Caco-2 (cell line): ENCODE results near the gene STATH. TPM values are rescaled to one million over a fixed set of nuclear protein-coding genes. Genes with fewer than 3 reads are reported as not detected.

Source experiments
- BruUV-seq: library from RNA; stranded (reverse); fragments of 400-500 nt; replicated peaks from 2 replicates; lab custom pipeline; 2021; lab: Mats Ljungman, UMichigan
- CTCF ChIA-PET: fragments of 300-600 bp; sonication (Branson Sonifier 250); formaldehyde crosslinking; loops from one replicate; lab custom pipeline; 2022; ENCODE audit warnings: antibody characterized with exemption; lab: Charles Lee
- POLR2A ChIA-PET: fragments of 300-600 bp; sonication (Branson Sonifier 250); formaldehyde crosslinking; loops from one replicate; lab custom pipeline; 2022; ENCODE audit warnings: antibody characterized with exemption; lab: Charles Lee
- DNase-seq, 2 experiments: peaks; one replicate each; pipeline versions ENCODE4 v3.0.0 to v3.0.0-alpha.2; 2020 to 2022
- H3K27me3 ChIP-seq: replicated peaks from 2 replicates; pipeline ENCODE4 v1.6.0; 2011; ENCODE audit warnings: low read length; ENCODE audit not compliant: control insufficient read depth, insufficient read depth
- H3K36me3 ChIP-seq: 2 replicates; pipeline ENCODE4 v1.5.1; 2011; ENCODE audit warnings: low read length; ENCODE audit not compliant: control insufficient read depth, insufficient read depth
- H3K4me1 ChIP-seq: fragments of 250-450 bp; sonication (Bioruptor Pico); 2 replicates; pipeline ENCODE4 v1.5.1; 2020; ENCODE audit warnings: mild to moderate bottlenecking
- H3K4me3 ChIP-seq: 2 replicates; pipeline ENCODE4 v1.5.1; 2011; ENCODE audit warnings: low read depth, mild to moderate bottlenecking, control low read depth, low read length
- H3K9me3 ChIP-seq: fragments of 250-450 bp; sonication (Bioruptor Pico); 2 replicates; pipeline ENCODE4 v1.5.1; 2020; ENCODE audit warnings: mild to moderate bottlenecking, moderate library complexity
- H3K27ac Mint-ChIP-seq: one replicate; pipeline ENCODE4 v1.8.0; 2022; ENCODE audit warnings: mixed read lengths; ENCODE audit not compliant: unreplicated experiment
- H3K27me3 Mint-ChIP-seq: one replicate; pipeline ENCODE4 v1.8.0; 2022; ENCODE audit warnings: mixed read lengths; ENCODE audit not compliant: insufficient read depth, unreplicated experiment
- H3K36me3 Mint-ChIP-seq: one replicate; pipeline ENCODE4 v1.8.0; 2022; ENCODE audit warnings: mild to moderate bottlenecking, mixed read lengths; ENCODE audit not compliant: insufficient read depth, unreplicated experiment
- H3K4me1 Mint-ChIP-seq: one replicate; pipeline ENCODE4 v1.8.0; 2022; ENCODE audit warnings: low read depth, mixed read lengths; ENCODE audit not compliant: unreplicated experiment
- H3K4me3 Mint-ChIP-seq: one replicate; pipeline ENCODE4 v1.8.0; 2022; ENCODE audit warnings: mild to moderate bottlenecking, moderate library complexity, mixed read lengths; ENCODE audit not compliant: unreplicated experiment
- H3K9me3 Mint-ChIP-seq: one replicate; pipeline ENCODE4 v1.8.0; 2022; ENCODE audit warnings: mixed read lengths; ENCODE audit not compliant: unreplicated experiment
- intact Hi-C: fragments of 100-400 bp; cut with micrococcal nuclease; formaldehyde crosslinking; loops from one replicate; pipeline ENCODE4 v1.10.0; 2022; ENCODE audit not compliant: unreplicated experiment
- total RNA-seq: library from RNA; stranded (reverse); gene quantifications from 2 replicates; pipeline ENCODE4 v1.2.3, GENCODE V29; 2022
- TF ChIP-seq, protein P1 (sequence below), 2 experiments: fragments of 200-600 bp in 1 of 2; IDR thresholded peaks; 1 replicate in 1 of 2; 2 replicates in 1 of 2; pipeline versions ENCODE4 v1.5.1 to v1.8.0; 2011 to 2022; ENCODE audit warnings: antibody characterized with exemption in 1 of 2, control low read depth in 1 of 2, inconsistent platforms in 1 of 2, low read depth in 1 of 2, low read length in 1 of 2, mild to moderate bottlenecking in 1 of 2, moderate library complexity in 1 of 2; ENCODE audit not compliant: insufficient read depth in 1 of 2, severe bottlenecking in 1 of 2, unreplicated experiment in 1 of 2

STATH gene
- total RNA-seq, 1 experiment from 2014 or later: not detected

DNA sequence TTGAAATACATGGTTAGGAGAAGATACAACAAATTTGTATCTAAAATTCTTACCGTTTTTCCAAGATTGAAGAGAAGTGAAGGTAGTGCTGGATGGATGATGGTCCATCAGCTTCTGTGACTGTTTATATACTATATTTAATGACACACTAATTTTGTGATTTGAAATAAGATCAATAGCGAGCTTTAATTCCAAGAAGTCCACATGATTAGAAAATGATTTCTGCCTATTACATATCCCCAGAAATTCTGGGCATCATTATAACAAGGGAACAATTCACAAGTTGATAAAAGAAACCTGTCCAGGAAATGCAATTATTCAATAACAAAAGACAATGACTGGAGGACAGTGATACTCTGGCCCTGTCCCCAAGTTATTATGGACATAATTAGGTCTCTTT is 30.1 kb upstream of the STATH start, which contains the start of gene CSN2:
Gene CSN2 (minus strand): TSS at position 101 of the 400 bp plus-strand sequence. CDS start 4,733 bp downstream, outside the sequence.
- no peaks in the 10 kb centered on the region for H3K36me3 ChIP-seq
- TF ChIP-seq, protein P1, sequence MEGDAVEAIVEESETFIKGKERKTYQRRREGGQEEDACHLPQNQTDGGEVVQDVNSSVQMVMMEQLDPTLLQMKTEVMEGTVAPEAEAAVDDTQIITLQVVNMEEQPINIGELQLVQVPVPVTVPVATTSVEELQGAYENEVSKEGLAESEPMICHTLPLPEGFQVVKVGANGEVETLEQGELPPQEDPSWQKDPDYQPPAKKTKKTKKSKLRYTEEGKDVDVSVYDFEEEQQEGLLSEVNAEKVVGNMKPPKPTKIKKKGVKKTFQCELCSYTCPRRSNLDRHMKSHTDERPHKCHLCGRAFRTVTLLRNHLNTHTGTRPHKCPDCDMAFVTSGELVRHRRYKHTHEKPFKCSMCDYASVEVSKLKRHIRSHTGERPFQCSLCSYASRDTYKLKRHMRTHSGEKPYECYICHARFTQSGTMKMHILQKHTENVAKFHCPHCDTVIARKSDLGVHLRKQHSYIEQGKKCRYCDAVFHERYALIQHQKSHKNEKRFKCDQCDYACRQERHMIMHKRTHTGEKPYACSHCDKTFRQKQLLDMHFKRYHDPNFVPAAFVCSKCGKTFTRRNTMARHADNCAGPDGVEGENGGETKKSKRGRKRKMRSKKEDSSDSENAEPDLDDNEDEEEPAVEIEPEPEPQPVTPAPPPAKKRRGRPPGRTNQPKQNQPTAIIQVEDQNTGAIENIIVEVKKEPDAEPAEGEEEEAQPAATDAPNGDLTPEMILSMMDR (IDR thresholded peaks at IDR 0.05; ENCODE audit: insufficient read depth in 1 of 2, low read depth in 1 of 2, low read length in 1 of 2, severe bottlenecking in 1 of 2, unreplicated experiment in 1 of 2): no peak
- ChIA-PET CTCF (no interaction called here), POLR2A (no interaction called here)
- Mint-ChIP-seq H3K27me3 (no peaks in the 10 kb centered on the region), H3K9me3 (peaks cover 20% of the 10 kb centered on the region), H3K27ac (no peak within 1 kb of the TSS), H3K36me3 (no peaks in the 10 kb centered on the region), H3K4me3 (no peak within 1 kb of the TSS), H3K4me1 (no peaks in the 10 kb centered on the region)
- no peaks in the 10 kb centered on the region for H3K9me3 ChIP-seq
- no peaks in the 10 kb centered on the region for H3K4me1 ChIP-seq
- no peak within 1 kb of the TSS for H3K4me3 ChIP-seq
- no TSS peak for BruUV-seq
- no peak for DNase-seq
- intact Hi-C loops: no loop called here
- H3K27me3 ChIP-seq: no peaks in the 10 kb centered on the region

GRCh38 chr4:69970071-69970470 is 25.7 kb upstream of the STATH start:
- no TSS peak for BruUV-seq
- Histone ChIP-seq H3K27me3 (no peaks in the 10 kb centered on the region), H3K4me3 (no peak overlapping the region), H3K4me1 (no peaks in the 10 kb centered on the region), H3K36me3 (no peaks in the 10 kb centered on the region), H3K9me3 (no peaks in the 10 kb centered on the region)
- H3K4me1 Mint-ChIP-seq: no peaks in the 10 kb centered on the region
- CTCF ChIA-PET: no interaction called here
- H3K27ac Mint-ChIP-seq: no peak overlapping the region
- TF ChIP-seq, protein P1 (IDR thresholded peaks at IDR 0.05; ENCODE audit: insufficient read depth in 1 of 2, low read depth in 1 of 2, low read length in 1 of 2, severe bottlenecking in 1 of 2, unreplicated experiment in 1 of 2): no peak
- intact Hi-C loops: no loop called here
- peaks cover 11% of the 10 kb centered on the region for H3K9me3 Mint-ChIP-seq
- no peak overlapping the region for H3K4me3 Mint-ChIP-seq
- no peaks in the 10 kb centered on the region for H3K36me3 Mint-ChIP-seq
- H3K27me3 Mint-ChIP-seq: no peaks in the 10 kb centered on the region
- no peak for DNase-seq
- POLR2A ChIA-PET: no interaction called here

DNA sequence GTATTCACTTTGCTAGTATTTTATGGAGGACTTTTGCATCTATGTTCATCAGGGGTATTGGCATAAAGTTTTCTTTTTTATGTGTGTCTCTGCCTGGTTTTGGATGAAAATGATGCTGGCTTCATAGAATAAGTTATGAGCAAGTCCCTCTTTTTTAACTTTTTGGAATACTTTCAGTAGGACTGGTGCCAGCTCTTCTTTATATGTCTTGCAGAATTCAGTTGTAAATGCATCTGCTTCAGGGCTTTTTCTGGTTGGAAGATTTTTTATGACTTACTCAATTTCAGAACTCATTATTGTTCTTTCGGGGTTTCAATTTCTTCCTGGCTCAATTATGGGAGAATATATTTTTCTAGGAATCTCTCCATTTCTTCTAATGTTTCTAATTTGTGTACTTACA is 21.1 kb upstream of the STATH start:
- H3K36me3 ChIP-seq: no peaks in the 10 kb centered on the region
- no peak overlapping the region for H3K4me3 Mint-ChIP-seq
- peaks cover 12% of the 10 kb centered on the region for H3K4me1 Mint-ChIP-seq
- H3K9me3 ChIP-seq: no peaks in the 10 kb centered on the region; the same call in 1 of the 2 replicates
- BruUV-seq: no TSS peak
- no peak overlapping the region for H3K4me3 ChIP-seq
- intact Hi-C loops: no loop called here
- H3K27me3 Mint-ChIP-seq: no peaks in the 10 kb centered on the region
- H3K4me1 ChIP-seq: no peaks in the 10 kb centered on the region
- H3K36me3 Mint-ChIP-seq: no peaks in the 10 kb centered on the region
- H3K27me3 ChIP-seq: no peaks in the 10 kb centered on the region
- TF ChIP-seq, protein P1 (IDR thresholded peaks at IDR 0.05; ENCODE audit: insufficient read depth in 1 of 2, low read depth in 1 of 2, low read length in 1 of 2, severe bottlenecking in 1 of 2, unreplicated experiment in 1 of 2): no peak
- ChIA-PET CTCF (no interaction called here), POLR2A (no interaction called here)
- H3K9me3 Mint-ChIP-seq: peaks cover 18% of the 10 kb centered on the region
- no peak for DNase-seq
- no peak overlapping the region for H3K27ac Mint-ChIP-seq
